Left forelimb (tissue), 1 donor: ENCODE data around the gene SHMT1.
"Not testable (repeated sequence)": the region's sequence is repeated elsewhere in the genome, so short reads cannot be mapped to it uniquely, and the experiment has no call there.

Source experiments
- DNase-seq: peaks from one replicate; pipeline ENCODE4 v3.0.0-alpha.2; 2018; ENCODE audit warnings: low spot score

Gene SHMT1

DNA sequence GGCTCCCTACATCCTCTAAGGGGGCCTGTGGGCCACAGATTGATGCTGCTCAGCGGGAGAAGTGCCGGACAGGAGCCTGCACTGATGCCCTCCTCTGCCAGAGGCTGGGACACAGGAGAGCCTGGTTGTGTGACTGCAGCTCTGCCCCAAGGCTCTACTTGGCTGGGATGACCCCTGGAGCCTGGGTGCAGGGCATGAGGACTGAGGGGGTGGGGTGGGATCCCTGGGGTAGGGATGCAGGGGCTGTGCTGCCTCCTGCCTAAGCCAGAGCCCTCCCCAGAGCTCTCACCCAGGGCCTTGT lies 14.8 kb upstream of the SHMT1 start:
- no peak for DNase-seq

DNA sequence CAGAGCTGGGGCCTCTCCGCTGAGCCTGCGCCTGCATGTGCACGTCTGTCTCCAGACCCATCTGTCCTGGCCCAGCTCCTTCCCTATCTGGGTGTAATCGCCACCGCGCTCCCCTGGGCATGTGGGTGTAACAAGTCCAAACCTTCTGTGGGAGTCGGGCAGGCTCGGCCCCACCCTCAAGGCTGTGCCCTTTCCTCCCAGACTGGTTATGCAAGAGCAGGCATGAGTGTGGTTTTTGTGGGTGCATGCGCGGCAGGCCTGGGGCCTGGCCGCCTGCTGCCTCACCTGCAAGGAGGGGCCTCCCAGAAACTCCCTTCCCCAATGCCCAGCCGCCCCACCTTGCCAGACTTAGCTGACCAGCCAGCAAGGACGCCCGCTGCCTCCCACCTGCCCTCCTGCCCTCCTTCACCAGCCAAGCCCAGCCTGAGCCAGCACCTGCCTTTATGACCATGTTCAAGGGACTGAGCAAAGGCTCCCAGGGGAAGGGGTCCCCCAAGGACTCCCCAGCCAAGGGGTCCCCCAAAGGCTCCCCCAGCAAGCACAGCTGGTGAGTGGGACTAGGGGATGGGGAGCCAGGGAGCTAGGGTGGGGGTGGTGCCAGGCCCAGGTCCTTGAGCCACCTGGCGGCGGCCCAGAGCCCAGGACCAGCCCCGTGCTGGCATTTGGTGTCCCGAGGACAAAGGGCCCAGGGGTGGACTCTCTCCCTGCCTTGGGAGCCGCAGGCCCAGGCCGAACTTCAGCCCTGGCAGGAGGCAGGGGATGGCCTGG lies 14.3 kb upstream of the SHMT1 start, which contains the start of gene EVPLL:
Gene EVPLL (plus strand): TSS at position 342 of the 768 bp plus-strand sequence. CDS start 3,160 bp downstream, outside the sequence.
- no peak for DNase-seq

DNA sequence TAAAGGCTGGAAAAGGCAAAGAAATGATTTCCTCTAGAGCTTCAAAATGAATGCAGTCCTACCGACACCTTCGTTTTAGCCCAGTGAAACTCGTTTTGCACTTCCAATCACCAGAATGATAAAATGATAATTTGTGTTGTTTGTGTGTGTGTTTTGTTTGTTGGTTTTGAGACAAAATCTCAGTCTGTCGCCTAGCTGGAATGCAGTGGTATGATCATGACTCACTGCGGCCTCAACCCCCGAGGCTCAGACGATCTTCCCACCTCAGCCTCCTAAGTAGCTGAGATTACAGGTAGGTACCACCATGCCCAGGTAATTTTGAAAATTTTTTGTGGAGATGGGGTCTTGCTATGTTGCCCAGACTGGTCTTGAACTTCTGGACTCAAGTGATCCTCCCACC lies 10.9 kb upstream of the SHMT1 start:
- no peak for DNase-seq

DNA sequence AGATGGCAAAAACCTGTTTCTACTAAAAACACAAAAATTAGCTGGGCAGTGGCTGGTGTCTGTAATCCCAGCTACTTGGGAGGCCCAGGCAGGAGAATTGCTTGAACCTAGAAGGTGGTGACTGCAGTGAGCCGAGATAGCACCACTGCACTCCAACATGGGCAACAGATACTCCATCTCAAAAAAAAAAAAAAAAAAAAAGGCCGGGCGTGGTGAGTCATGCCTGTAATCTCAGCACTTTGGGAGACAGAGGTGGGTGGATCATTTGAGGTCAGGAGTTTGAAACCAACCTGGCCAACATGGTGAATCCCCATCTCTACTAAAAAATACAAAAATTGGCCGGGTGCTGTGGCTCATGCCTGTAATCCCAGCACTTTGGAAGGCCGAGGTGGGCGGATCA lies 9.8 kb upstream of the SHMT1 start:
- DNase-seq, result not testable (repeated sequence)

DNA sequence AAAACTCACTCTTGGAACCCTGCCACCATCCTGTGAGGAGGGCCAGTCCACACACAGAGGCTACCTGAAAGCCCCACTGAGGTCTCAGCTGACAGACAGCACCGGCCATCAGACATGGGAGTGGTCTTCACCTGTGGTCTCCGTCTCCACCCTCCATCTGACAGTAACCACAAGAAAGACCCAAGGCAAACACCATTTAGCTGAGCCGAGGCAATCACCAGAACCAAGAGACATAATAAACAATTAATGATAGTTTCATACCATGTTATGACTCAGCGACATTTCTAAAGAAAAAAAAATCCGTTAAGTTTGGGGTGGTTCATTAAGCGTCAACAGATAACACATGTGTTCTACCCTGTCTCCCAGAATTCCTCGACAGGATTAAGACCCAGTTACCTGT lies 8.1 kb upstream of the SHMT1 start:
- DNase-seq, result no peak

DNA sequence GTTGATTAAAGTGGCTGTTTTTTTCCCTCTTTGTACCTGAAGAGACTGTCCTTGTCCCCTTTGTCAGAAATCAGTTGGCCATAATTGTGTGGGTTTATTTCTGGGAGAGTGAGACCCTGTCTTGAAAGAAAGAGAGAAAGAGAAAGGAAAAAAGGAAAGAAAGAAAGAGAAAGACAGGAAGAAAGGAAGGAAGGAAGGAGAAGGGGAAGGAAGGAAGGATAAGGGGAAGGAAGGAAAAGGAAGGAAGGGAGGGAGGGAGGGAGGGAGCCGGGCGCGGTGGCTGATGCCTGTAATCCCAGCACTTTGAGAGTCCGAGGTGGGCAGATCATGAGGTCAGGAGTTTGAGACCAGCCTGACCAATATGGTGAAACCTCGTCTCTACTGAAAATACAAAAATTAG lies 7.4 kb upstream of the SHMT1 start:
- no peak for DNase-seq

DNA sequence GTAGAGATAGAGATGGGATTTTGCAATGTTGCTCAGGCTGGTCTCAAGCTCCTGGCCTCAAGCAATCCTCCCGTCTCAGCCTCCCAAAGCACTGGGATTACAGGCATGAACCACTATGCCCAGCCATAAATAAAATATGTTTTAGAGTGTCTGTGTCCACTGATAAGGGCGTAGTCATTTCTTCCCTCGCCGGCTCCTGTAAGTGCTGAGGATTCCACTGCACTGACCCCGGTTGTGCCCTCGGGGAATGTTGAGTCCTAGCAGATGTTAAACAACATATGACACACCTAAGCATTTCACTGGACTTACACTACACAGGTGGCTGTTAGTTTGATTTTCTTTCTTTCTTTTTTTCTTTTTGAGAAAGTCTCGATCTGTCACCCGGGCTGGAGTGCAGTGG lies 5.6 kb upstream of the SHMT1 start:
- no peak for DNase-seq

DNA sequence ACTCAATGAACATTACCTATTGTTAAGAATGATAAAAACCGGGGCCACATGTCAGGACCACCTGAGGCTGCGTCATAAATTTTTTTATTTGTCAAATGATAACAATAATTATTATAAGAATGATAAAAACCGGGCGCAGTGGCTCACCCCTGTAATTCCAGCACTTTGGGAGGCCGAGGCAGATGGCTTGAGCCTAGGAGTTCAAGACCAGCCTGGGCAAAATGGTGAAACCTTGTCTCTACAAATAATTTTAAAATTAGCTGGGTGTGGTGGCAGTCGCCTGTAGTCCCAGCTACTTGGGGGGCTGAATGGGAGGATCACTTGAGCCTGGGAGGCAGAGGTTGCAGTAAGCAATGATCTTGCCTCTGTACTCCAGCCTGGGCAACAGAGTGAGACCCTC lies 816 bp upstream of the SHMT1 start:
- DNase-seq, result no peak

DNA sequence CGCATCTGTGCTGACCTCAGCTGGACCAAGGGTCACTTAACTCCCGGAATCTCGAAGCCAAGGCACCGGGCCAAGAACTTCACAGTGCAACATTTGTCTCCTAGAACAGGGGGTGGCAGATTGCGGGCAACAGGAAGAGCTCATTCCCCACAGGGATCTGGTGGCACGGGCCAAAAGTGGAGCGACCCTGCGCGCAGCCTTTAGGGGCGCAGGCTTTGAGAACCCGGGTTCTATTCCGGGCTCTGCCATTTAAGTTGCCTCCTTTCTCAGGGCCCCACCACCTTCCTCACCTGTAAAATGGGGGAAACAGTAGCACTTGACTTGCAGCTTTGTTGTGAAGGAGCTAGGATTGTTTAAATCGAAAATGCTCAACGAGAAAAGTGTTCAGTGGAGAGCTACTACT lies 651 bp downstream of the SHMT1 start:
- no peak for DNase-seq

DNA sequence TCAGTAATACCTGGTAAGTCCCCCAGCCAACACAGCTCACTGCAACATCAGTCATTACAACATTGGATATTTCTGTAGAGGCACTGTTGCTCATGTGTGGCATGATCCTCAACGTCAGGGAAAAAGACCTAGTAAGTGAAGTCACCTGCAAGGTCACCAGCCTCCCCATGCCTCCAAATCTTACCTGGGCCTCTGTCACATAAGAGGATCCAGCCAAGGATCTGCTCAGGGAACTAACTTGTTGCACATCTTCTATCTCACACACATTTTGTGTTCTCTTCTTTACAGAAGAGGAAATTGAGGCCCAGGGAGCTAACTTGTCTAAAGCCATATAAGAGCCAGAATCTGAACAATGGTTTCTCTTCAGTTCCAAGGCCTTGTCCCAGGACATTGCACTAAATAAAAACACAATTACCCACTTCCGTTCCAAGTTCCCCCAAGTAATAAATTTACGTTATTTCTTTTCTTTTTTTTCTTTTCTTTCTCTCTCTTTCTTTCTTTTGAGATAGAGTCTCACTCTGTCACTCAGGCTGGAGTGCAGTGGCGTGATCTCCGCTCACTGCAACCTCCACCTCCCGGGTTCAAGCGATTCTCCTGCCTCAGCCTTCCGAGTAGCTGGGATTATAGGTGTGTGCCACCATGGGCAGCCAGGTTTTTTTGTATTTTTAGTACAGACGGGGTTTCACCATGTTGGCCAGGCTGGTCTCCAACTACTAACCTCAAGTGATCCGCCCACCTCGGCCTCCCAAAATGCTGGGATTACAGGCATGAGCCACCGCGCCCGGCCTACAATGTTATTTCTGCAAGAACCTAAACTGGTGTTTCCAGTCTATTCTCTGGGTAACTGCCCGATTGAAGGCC lies 1.3 kb downstream of the SHMT1 start:
- DNase-seq, result no peak

DNA sequence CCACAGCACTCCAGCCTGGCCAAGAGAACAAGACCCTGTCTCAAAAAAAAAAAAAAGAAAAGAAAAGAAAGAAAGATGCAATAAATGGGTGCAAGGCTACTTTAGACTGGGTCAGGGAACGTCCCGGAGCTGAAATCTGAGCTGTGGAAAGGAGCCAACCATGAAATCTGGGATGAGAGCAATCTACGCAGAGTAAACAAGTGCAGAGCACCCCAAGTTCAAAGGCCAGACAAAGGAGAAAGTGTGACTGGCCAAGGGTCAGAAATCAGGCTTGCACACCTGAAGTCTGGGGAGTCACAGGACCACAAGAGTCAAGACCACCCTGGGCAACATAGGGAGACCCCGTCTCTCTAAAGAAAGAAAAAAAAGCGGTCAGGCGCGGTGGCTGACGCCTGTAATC lies 2.8 kb downstream of the SHMT1 start:
- DNase-seq, result no peak

DNA sequence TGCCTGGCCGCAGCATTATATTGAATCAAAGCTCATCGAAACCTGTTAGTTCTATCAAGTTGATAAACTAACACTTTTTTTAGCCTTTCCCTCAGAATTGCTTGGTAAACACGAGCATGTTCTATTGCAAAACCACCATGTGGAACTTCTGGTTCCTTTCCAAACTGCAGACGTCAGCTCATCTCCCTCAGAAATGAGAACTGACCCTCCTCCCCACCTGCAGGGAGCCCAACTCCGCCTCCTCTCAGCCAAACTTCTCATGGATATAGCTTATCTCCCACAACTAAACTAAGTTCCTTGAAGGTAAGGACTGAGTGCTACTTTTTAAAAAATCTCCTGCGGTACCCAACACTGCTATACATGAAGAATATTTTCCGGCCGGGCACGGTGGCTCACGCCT lies 6.7 kb downstream of the SHMT1 start:
- DNase-seq, result no peak

DNA sequence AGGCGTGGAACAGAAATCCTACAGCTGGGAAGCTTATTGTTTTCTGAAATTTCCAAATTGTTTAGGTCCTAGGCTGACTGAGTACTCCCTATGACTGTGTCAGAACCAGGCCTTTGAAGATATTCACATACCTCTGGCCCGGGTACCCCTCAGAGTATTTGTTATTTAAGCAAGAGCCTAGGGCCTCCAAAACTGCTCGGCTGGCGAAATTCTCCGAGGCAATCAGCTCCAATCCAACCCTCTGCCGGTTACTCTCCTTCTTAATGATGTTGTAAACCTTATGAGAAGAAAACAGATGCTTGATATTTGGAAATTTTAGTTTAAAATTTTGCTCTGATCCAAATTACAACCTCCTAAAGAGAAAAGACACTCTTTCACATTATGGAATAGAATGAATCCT lies 9.8 kb downstream of the SHMT1 start:
- no peak for DNase-seq

DNA sequence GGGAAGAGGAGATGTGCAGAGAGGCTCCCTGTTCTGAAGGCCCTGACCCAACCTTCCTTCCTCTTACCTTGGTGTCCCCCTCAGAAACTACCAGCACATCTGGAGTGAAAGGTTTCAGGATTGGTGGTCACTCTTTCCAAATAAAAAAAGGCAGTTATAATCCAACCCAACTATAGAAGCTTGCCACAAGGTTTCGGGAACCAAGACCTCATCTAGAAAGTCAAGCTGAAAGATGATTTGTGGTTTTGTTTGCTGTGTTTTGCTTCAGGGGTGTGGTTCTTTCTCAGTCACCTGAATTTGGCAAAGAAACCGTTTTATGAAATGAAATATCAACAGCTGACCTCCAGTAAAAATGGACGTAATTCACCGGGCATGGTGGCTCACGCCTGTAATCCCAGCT lies 19.3 kb downstream of the SHMT1 start:
- no peak for DNase-seq

DNA sequence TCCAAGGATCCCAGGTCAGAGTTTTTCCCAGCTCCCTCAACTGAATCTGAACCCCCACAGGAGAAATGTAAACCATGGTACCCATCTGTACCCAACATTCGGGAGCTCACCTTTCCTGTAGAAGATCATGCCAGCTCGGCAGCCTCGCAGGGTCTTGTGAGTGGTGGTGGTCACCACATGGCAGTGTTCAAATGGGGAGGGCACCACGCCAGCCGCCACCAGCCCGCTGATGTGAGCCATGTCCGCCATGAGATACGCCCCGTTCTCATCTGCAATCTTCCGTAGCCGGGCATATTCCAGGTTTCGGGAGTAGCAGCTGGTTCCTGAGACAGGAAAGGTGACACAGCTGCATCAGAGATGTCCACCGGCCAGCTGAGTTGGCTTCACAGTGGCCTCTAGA lies 23.4 kb downstream of the SHMT1 start:
- no peak for DNase-seq

DNA sequence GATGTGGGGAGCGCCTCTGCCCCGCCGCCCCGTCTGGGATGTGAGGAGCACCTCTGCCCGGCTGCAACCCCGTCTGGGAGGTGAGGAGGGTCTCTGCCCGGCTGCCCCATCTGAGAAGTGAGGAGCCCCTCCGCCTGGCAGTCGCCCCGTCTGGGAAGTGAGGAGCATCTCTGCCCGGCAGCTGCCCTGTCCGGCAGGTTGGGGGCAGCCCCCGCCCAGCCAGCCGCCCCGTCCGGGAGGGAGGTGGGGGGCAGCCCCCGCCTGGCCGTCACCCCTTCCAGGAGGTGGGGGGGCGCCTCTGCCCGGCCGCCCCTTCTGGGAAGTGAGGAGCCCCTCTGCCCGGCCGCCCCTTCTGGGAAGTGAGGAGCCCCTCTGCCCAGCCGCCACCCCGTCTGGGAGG lies 25.2 kb downstream of the SHMT1 start:
- DNase-seq, result not testable (repeated sequence)

DNA sequence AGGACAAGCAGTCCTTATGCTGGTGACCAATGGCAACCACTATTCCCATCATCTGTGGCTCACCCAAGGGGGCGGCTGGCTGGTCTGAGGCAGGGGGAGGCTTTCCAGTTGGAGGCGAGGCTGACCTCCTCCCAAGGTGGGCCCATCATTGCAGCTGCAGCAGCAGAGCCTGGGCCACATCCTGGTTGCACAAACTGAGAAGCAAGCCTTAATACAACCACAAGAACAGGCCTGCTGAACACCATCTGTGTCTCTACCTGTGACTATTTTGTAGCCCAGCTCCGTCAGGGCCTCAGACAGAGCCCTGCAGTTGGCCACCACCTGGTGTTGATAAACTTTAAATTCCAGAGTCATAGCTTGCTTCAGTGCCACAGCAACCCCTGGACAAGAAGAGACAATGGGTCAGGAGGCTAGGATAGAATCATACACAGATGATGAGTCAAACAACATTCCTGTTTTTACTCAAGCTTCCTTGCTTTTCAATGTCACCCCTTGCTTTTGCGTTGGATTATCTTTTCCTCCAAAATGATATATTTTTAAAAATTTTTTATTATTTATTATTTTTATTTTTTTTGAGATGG lies 30.4 kb downstream of the SHMT1 start:
- DNase-seq, result no peak

DNA sequence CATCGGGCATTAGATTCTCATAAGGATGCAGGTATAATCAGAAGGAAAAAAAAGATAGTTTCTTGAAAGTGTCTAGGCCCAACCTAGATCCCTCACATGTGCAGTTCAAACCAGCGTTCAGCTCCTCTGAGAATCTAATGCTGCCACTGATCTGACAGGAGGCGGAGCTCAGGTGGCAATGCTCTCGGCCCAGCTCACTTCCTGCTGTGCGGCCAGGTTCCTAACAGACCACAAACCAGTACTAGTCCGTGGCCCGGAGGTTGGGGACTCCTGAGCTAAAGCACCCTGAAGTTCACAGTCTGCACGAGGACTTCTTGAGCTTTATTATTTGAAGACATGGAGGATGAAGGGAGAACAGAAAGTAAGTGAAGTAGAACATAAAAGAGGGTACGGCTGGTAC lies 31.5 kb downstream of the SHMT1 start:
- no peak for DNase-seq

DNA sequence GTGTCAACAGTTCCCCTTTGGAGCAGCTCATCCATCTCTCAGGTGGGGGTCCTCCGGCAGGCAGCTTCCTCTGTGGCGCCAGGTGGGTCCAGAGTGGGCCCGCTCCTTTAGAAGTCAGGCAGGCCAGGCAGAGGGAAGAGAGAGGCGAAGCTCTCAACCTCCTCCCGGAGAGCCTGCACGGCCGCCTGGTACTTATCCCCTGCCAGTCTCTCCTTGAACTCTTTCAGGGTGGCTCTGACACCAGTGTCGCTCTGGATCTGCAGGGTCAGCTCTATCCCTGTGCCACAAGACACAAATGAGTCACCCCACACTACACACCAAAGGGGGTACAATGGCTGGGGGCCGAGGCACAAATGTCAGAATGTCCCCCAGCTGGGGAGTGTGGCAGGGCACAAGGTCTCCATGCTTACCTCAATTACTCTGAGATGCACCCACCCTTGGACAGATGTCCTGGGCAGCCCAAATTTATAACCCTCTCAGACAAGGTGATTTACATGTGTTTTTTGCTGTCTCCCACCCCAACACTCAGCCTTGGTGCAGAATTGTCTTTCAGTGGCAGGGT lies 34.6 kb downstream of the SHMT1 start:
- DNase-seq, result no peak

DNA sequence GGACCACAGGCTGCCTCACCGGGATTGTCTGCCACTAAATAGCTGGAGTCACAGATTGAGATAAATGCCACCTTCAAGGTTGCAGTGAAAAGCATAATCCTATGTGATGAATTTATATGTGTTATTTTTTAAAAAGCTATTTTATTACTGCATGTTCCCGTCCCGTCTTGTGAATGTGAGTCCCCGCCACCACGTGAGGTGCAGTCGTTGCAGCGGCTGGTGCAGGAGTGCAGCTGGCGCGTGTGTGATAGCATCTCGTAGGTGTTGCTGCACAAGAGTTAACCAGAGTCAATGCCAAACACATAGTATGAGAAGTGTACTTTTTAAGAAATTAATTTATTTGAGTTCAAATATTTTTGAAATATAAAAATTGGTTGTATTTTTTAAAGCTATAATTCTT lies 35.8 kb downstream of the SHMT1 start:
- no peak for DNase-seq

DNA sequence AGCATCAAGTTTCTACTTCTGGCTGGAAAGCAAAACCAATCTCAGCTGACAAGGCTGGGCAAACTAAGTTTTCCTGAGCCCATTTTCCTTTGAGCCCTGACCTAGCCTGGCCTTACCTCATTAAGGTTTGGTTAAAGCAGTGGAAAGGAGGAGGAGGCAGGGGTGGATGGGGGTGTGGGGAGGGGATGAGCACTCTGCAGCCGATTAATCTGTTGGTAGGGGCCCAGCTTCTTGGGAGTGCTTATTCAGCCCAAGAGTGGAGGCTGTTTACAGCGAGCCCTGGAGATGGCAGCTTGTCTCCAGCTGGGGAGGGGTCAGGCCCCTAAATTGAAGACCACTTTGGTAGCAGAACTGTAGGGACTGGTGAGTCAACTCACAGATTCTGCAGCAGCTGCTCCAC lies 36.3 kb downstream of the SHMT1 start:
- DNase-seq, result no peak

DNA sequence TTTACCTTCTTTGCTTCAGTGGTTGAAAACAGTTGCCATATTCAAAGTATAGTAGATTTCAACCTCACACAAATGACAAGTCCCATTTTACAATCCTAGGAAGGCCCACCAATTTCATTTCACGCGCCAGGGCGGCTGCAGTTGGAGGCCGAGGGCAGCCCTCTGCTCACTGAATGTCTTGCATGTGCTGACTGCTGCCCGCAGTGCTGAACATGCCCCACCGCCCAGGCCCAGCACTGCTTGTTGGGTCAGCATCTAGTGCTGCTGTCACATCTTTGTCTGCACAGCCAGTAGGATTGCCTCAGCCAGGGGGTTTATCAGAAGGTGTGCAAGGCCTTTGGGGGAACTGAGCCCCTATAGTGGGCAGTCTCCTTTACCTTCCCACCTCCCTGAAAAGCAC lies 36.8 kb downstream of the SHMT1 start:
- no peak for DNase-seq

DNA sequence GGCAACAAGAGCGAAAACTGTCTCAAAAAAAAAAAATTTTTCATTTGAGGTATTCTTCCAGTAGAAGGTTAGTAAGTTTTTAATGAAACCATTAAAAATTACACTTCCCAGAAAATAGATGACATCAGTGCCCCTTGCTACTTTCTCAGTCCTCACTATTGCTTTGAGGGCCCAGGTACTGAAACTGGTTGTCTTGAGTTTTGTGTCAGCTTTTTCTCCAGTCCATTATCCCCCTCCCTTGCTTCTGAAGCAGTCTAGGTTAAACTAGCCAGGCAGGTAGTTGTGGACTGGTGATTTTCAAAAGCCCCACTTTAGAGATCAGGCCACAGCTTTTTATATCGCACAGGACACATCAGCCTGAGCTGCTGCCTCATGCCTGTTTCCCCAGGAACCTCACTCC lies 37.3 kb downstream of the SHMT1 start:
- no peak for DNase-seq
